Activated T-cell treated with anti-CD3 and anti-CD28 coated beads, Interleukin-2, amount 50 U/mL, for 1 hour (primary cell): ENCODE results near the gene TRIP6.

Experiments used
- DNase-seq: peaks from one replicate; pipeline ENCODE4 v3.0.0-alpha.2; 2020

The TRIP6 gene

GRCh38 chr7:100874577-100875355, 7.6 kb downstream of the TRIP6 start, which contains the start of gene SRRT:
SRRT (plus strand) TSS chr7:100875103; CDS start chr7:100875591, 488 bp downstream.
- DNase-seq, result peak; percentile 97

- no peak for DNase-seq
Observed at GRCh38 chr7:100875356-100875751, 8.2 kb downstream of the TRIP6 start.

- DNase-seq, result no peak
Observed at GRCh38 chr7:100878013-100878412, 10.8 kb downstream of the TRIP6 start.

GRCh38 chr7:100878685-100879084, 11.5 kb downstream of the TRIP6 start:
- DNase-seq, result no peak

GRCh38 chr7:100879685-100880261, 12.6 kb downstream of the TRIP6 start:
- DNase-seq, result no peak

- no peak for DNase-seq
Observed at GRCh38 chr7:100880645-100881044, 13.5 kb downstream of the TRIP6 start.

- DNase-seq, result no peak
Observed at GRCh38 chr7:100881136-100881535, 13.9 kb downstream of the TRIP6 start.

GRCh38 chr7:100882201-100882600, 15.0 kb downstream of the TRIP6 start:
- DNase-seq, result no peak

- no peak for DNase-seq
Observed at GRCh38 chr7:100882785-100883526, 15.8 kb downstream of the TRIP6 start.

GRCh38 chr7:100884736-100885439, 17.7 kb downstream of the TRIP6 start:
- peak; percentile 54 for DNase-seq

- DNase-seq, result no peak
Observed at GRCh38 chr7:100885440-100886141, 18.4 kb downstream of the TRIP6 start.

- no peak for DNase-seq
Observed at GRCh38 chr7:100886142-100886935, 19.2 kb downstream of the TRIP6 start.

GRCh38 chr7:100886936-100887515, 19.8 kb downstream of the TRIP6 start:
- DNase-seq, result no peak

GRCh38 chr7:100887516-100888290, 20.5 kb downstream of the TRIP6 start:
- peak; percentile 54 for DNase-seq

- DNase-seq, result no peak
Observed at GRCh38 chr7:100888291-100888987, 21.3 kb downstream of the TRIP6 start.

GRCh38 chr7:100888988-100889750, 22.0 kb downstream of the TRIP6 start, which contains the start of gene UFSP1:
UFSP1 (minus strand) TSS chr7:100889715; CDS start chr7:100889271, 444 bp downstream.
- peak; percentile 40 for DNase-seq

GRCh38 chr7:100890653-100891567, 23.7 kb downstream of the TRIP6 start:
- no peak for DNase-seq
